ENCODE data around the gene CES2.
"Not testable (repeated sequence)": the region's sequence is repeated elsewhere in the genome, so short reads cannot be mapped to it uniquely, and the experiment has no call there.

Gene CES2

DNA sequence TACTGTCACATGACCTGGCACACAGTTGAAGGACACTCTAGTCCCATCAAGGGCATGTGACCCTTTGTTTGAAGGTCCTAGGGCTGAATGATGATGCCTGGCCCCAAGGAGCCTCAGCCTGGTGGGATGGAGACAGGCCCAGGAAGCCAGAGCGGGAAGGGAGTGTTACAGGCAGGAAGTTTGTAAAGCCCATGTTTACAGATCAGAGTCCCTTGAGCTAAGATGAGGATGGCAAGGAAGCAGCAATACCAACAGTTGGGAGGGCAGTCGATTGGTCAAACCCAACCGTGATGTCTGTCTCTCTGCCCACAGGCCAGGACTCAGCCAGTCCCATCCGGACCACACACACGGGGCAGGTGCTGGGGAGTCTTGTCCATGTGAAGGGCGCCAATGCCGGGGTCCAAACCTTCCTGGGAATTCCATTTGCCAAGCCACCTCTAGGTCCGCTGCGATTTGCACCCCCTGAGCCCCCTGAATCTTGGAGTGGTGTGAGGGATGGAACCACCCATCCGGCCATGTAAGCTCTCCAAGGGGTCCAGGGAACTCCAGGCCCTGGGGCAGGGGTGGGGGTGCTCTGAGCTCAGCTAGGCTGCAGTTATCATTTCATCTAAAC lies 2.5 kb downstream of the CES2 start:
- no peak for DNase-seq

DNA sequence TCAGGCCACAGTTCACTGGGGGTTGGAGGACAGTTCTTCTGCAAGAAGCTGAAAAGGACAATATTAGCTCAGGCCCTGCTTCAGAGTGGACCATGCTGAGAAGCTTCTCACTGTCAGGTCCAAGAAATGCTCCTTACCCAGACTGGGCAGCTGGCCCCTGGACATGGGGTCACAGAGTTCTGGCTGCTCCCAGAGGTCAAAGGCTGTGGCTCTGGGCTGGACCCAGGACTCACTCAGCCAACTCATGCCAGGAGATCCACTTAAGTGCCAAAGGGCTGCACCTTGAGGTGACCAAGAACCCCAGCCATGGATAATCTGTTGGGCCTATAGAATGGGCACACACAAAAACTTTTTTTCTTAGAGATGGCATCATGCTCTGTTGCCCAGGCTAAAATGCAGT lies 4.0 kb downstream of the CES2 start:
- DNase-seq = no peak

DNA sequence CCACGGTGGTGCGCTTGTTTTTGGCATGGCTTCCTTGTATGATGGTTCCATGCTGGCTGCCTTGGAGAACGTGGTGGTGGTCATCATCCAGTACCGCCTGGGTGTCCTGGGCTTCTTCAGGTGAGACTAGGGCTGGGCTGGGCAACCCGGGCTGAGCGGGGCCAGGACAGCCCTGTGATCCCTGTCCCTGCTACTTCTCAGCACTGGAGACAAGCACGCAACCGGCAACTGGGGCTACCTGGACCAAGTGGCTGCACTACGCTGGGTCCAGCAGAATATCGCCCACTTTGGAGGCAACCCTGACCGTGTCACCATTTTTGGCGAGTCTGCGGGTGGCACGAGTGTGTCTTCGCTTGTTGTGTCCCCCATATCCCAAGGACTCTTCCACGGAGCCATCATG lies 4.9 kb downstream of the CES2 start:
- DNase-seq = no peak

DNA sequence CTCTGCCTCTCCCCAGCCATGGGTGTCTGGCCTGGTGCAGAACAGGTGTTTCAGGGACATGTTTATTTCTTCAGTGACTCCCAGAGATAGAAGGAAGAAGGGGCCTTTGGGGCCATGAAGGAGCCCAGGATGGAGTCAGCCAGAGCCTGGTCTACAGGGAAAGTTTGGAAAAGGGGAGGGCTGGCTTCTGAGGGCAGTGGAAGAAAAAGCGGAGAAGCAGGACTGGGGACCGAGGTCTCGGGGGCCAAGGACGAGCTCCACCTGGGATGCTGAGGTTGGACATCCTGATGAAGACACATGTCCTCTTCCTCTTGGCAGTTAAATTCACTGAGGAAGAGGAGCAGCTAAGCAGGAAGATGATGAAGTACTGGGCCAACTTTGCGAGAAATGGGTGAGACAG lies 7.7 kb downstream of the CES2 start:
- no peak for DNase-seq

DNA sequence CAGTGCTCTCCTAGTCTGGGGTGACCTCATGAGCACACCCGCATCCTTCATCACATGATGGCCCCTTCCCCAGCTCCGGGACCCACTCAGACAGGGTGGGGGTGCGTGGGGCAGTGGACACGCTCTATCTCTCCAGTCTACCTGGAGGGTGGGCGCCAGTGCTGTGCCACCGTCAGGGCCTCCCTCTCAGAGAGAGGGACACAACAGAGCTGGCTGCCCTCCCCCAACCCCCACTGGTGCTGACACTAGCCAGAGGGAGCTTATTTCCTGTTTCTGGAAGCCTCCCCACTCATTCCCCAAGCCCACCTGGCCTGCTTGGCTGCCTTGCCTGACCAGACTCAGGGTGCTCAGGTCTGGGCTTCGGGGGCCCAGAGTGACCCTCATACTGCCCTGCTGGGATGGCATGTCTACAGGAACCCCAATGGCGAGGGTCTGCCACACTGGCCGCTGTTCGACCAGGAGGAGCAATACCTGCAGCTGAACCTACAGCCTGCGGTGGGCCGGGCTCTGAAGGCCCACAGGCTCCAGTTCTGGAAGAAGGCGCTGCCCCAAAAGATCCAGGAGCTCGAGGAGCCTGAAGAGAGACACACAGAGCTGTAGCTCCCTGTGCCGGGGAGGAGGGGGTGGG lies 8.2 kb downstream of the CES2 start:
- no peak for DNase-seq

DNA sequence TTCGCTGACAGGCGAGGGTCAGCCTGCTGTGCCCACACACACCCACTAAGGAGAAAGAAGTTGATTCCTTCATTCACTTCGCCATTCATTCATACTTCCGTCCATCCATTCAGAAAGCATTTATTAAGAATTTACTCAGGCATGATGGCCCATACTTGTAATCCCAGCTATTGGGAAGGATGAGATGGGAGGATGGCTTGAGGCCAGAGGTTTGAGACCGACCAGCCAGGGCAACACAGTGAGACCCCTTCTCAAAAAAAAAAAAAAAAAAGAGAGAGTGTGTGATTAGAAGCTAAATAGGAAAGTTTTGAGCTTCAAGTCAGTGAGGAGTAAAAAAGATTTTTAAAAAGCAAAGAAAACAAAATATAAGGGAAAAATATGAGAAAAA lies 8.7 kb downstream of the CES2 start:
- no peak for DNase-seq

DNA sequence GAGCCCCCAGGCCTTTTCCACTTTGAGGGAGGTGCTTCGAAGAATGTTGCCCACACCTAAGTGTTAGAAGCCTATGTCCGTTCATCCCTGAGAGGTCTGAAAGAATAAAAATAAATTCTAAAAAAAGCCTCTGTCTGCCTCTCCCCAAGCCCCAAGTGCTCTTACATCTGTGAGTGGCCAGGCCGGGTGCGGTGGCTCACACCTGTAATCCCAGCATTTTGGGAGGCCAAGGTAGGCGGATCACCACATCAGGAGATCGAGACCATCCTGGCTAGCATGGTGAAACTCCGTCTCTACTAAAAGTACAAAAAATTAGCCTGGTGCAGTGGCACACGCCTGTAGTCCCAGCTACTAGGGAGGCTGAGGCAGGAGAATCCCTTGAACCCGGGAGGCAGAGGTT lies 9.7 kb downstream of the CES2 start:
- not testable (repeated sequence) for DNase-seq

DNA sequence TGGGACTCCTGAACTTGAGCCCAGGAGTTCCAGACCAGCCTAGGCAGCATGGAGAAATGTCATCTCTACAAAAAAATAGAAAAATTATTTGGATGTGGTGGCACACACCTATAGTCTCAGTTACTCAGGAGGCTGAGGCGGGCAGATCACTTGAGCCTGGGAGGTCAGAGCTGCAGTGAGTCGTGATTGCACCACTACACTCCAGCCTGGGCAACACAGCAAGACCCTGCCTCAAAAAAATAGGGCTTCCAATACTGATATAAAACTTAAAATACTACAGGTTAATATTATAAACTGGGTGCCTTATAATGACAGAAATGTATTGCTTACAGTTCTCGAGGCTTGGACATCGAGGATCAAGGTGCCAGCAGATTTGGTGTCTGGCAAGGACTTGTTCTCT lies 10.6 kb downstream of the CES2 start:
- no peak for DNase-seq

GRCh38 chr16:66946541-66946940 lies 11.2 kb downstream of the CES2 start:
- no peak for DNase-seq

DNA sequence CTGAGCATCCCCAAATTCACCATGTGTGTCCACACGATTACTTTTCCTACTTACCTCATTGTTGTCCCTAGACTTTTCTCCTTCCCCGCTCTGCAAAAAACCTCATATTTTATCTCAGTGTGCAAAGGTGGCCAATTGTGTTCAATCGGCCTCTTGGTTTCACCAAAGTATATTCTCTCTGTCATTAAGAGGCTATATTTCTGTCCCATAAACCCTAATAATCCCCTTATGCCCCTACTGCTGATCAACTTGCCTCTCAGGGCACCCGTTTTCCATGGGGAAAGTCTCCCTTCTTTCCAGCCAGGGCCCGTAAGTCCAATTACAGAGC lies 11.6 kb downstream of the CES2 start:
- no peak for DNase-seq

GRCh38 chr16:66947302-66948065 lies 12.2 kb downstream of the CES2 start:
- peak; percentile 54 for DNase-seq

- no peak for DNase-seq
Observed at GRCh38 chr16:66948134-66948836, 13.0 kb downstream of the CES2 start.

DNA sequence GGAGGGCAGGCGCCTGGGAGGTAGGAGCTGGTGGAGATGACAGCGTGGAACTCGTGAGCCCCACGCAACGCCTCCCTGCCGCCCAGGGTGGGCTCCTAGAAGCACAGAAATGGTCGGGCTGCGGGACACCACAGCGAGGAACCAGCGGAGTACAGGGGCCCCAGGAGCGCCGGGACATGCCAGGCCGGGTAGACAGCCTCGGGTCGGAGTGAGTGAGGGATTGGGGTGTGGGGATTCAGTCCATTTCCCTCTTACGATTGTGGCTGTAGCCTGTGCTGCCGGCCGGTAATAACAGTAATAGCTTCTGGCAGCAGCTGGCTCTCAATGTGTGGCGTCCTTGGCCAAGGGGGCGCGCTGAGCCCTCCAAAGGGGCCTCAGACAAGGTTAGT lies 13.5 kb downstream of the CES2 start:
- no peak for DNase-seq

GRCh38 chr16:66949472-66949871 lies 14.2 kb downstream of the CES2 start:
- no peak for DNase-seq

DNA sequence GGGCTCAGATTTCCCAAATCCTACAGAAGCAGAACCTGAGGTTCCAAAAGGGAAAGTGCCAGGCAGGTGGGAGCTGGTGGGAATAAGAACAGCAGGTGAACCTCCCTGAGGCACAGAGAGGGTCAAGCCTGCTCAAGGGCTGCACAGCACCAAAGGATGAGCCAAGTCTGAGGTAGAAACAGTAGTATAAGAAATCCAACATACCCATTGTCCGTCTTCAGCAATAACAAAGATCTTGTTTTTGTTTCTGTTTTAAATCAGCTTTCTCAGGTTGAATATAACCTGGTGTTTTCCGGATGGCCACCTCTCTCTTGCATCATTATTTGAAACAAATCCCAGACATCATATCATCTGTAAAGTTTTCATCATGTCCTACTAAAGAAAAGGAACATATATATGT lies 15.1 kb downstream of the CES2 start:
- DNase-seq = no peak

DNA sequence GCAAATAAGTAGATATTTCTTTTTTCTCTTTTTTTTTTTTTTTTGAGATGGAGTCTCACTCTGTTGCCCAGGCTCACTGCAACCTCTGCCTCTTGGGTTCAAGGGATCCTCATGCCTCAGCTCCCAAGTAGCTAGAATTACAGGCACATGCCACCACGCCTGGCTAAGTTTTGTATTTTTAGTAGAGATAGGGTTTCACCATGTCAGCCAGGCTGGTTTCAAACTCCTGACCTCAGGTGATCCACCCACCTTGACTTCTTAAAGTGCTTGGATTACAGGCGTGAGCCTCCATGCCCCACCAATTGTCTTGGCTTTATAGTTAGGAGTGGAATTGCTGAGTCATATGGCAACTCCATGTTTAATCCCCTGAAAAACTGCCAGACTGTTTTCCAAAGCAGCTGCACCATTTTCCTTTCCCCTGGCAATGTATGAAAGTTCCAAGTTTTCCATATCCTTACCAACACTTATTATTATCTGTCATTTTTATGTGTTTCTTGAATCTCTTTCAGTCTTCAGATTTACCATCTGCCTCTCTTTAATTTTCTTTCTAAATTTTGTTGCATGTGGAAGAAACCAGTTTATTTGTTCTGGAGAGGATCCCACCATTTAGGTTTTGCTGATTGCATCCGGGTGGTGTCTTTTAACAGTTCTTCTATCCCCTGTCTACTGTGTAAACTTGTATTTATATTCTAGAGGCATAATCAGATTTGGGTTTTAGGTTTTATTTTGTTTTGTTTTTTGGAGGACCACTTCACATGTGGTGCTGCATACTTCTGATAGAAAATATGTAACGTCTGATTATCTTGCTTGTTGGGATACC lies 15.9 kb downstream of the CES2 start:
- no peak for DNase-seq

DNA sequence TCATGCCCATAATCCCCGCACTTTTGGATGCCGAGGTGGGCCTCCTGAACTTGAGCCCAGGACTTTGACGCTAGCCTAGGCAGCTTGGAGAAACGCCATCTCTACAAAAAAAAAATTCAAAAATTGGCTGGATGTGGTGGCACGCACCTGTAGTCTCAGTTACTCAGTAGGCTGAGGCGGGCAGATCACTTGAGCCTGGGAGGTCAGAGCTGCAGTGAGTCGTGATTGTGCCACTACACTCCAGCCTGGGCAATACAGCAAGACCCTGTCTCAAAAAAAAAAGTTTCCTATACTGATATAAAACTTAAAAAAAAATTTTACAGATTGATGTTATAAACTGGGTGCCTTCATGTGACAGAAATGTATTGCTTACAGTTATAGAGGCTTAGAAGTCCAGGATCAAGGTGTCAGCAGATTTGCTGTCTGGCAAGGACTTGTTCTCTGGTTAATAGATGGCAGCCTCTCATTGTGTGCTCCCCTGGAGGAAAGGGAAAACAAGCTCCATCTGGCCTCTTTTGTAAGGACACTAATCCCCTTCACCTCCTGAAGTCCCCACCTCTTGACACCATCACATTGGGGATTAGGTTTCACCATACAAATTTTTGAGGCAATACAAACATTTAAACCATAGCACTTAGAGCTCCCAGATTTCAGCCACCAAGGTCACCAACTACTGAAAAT lies 17.3 kb downstream of the CES2 start:
- no peak for DNase-seq

DNA sequence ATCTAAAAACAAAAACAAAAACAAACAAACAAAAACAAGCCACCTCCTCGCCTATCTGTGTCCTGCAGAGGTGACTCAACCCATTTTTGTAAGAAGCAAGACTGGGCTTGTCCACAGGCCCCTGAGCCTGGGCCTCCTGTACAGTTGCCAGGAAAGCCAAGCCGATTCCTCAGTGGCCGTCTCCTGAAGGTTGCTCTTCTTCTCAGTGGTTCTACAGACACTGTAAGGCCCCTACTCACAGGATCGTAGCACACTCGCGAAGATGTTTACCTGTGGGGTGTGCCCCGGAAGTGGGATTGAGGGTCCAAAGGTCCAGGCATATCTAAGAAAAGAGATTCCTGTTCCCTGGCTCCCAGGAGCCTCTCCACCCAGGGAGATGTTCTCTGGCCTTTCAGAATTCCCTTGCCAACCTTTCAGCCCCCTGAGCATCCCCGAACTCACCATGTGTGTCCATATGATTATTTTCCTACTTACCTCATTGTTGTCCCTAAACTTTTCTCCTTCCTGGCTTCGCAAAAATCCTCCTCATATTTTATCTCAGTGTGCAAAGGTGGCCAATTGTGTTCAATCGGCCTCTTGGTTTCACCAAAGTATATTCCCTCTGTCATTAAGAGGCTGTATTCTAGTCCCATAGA lies 18.3 kb downstream of the CES2 start:
- DNase-seq = no peak

- peak; percentile 41 for DNase-seq
Observed at GRCh38 chr16:66954097-66954659, 18.9 kb downstream of the CES2 start.

GRCh38 chr16:66955363-66956153 lies 20.2 kb downstream of the CES2 start:
- not testable (repeated sequence) for DNase-seq

GRCh38 chr16:66956154-66956457 lies 20.8 kb downstream of the CES2 start:
- not testable (repeated sequence) for DNase-seq

Measured in GF-D8 (cell line).